Measurements from ENCODE around the gene ZSCAN4.

ZSCAN4 gene

DNA sequence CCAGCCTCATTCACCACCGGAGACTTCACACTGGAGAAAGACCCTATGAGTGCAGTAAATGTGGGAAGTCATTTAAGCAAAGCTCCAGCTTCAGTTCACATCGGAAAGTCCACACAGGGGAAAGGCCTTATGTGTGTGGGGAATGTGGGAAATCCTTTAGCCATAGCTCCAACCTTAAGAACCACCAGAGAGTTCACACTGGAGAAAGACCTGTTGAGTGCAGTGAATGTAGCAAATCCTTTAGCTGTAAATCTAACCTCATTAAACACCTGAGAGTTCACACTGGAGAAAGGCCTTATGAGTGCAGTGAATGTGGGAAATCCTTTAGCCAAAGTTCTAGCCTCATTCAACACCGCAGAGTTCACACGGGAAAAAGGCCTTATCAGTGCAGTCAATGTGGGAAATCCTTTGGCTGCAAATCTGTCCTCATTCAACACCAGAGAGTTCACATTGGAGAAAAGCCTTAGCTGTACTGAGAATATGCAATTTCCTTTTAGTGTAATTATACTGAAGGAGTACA is 27.0 kb upstream of the ZSCAN4 start:
- DNase-seq (ENCODE audit: low read depth), result no peak
- TF ChIP-seq CTCF (conservative IDR thresholded peaks at IDR 0.05; ENCODE audit: low read depth, low read length), result no peak
- no peak overlapping the region for H3K4me3 ChIP-seq (ENCODE audit: low read depth, low read length)

DNA sequence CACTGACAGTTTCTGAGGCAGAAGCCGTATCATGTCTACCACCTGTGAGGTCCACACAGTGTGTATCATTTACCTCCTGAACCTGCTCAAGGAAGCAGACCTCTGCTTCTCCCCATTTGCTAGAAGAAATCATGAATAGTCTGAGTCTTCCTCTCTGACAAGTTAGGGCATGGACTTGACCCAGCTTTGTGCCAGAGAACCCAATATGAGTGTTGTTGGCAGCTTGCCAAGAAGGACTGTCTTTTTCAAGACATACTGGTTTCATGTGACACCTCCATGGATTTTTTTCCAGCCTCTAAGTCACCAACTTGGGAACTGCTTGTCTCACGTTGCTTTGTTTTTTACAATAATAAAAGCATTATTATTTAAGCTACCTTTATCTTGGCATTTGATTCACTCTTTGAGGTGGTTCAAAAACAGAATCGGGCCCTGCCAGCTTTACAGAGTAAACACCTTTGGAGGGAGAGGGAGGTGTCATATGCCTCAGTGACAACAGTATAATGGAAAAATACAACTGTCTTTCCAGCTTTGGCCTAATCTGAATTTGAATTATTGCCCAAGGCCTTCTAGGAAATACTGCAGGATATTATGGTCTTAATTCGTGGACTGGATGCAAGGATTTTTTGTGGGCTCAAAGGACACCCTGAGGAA is 26.2 kb upstream of the ZSCAN4 start:
- H3K4me3 ChIP-seq (ENCODE audit: low read depth, low read length), result no peak overlapping the region
- no peak for DNase-seq (ENCODE audit: low read depth)
- no peak for TF ChIP-seq CTCF (conservative IDR thresholded peaks at IDR 0.05; ENCODE audit: low read depth, low read length)

DNA sequence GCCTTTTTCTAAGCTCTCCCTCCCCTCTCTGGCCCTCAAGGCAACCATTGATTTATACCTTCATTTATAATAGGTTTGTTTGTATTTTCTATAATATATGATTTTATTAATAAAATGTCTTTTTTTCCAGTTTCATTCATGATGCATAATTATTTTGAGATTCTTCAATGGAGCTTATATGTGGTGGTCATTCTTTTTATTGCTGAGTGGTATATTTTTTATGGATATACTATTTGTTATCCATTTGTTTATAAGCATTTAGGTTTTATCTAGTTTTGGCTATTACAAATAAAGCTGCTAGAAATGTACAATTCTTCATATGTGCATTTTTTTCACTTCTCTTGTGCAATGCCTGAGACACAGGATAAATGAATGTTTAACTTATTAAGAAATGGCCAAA is 25.0 kb upstream of the ZSCAN4 start:
- no peak for DNase-seq (ENCODE audit: low read depth)
- H3K4me3 ChIP-seq (ENCODE audit: low read depth, low read length), result no peak overlapping the region
- TF ChIP-seq CTCF (conservative IDR thresholded peaks at IDR 0.05; ENCODE audit: low read depth, low read length), result no peak

DNA sequence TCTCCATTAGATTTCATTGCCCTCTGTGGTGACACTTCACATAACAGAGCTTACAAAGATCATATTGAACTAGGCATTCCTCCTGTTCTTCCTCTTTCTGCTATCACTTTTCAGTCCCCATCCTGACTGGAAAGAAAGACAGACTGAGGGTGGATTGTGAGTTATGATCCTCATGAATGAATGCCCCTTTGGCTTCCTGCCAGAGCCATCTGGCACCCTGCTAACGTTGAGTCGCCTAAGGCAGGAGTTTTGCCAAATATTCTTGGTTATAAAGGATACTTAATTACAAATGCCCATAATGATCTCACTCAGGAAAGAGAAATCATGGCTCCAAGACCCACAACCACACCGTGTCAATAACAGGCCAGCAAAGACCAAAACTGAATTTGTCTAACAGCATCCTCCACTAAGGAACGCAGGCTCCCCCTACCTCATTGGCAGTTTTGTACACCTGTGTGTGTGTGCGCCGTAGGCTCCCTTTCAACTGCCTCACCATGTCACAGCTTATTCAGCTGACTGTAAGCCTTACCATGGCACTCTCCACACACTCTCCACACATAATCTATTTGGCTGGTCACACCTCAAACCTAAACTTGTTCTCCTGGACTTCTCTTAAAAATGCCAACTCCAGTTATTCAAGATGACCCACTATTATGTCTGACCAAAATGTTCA is 20.3 kb upstream of the ZSCAN4 start:
- no peak for DNase-seq (ENCODE audit: low read depth)
- no peak for TF ChIP-seq CTCF (conservative IDR thresholded peaks at IDR 0.05; ENCODE audit: low read depth, low read length)
- no peak overlapping the region for H3K4me3 ChIP-seq (ENCODE audit: low read depth, low read length)

GRCh38 chr19:57651654-57651996 is 17.1 kb upstream of the ZSCAN4 start:
- peak; percentile 18 for TF ChIP-seq CTCF (conservative IDR thresholded peaks at IDR 0.05; ENCODE audit: low read depth, low read length)
- DNase-seq (ENCODE audit: low read depth), result no peak
- H3K4me3 ChIP-seq (ENCODE audit: low read depth, low read length), result no peak overlapping the region

DNA sequence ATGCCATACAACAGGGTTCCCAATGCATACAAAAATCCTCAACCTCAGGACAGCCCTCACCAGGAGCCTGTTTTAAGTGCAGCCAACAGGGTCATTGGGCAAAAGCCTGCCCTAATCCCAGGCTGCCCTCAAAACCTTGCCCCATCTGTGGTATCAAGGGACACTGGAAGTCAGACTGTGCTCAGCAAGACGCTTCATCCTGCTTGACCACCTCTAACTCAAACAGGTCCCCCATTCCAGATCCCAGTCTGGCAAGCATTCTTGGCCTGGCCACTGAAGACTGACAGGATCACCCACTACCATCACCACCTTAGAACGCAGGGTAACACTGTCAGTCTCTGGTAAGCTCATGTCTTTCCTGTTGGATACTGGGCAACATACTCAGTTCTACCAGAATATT is 15.0 kb upstream of the ZSCAN4 start:
- TF ChIP-seq CTCF (conservative IDR thresholded peaks at IDR 0.05; ENCODE audit: low read depth, low read length), result no peak
- no peak for DNase-seq (ENCODE audit: low read depth)
- no peak overlapping the region for H3K4me3 ChIP-seq (ENCODE audit: low read depth, low read length)

DNA sequence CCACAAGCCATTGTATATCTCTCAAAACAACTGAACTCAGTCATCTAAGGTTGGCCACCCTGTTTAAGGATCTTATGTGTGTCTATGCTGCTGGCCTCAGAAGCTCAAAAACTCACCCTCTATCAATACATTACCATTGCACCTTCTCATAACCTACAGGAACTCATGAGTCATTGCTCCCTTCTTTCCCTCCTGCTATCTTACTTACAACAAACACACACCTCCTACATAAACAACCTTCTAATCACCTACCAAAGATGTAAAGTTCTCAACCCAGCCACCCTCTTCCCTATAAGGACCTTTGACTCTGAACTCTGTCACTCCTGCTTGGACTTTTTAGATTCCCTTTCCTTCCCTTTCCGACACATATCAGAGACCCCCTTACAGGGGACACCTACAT is 13.3 kb upstream of the ZSCAN4 start:
- no peak for DNase-seq (ENCODE audit: low read depth)
- no peak for TF ChIP-seq CTCF (conservative IDR thresholded peaks at IDR 0.05; ENCODE audit: low read depth, low read length)
- no peak overlapping the region for H3K4me3 ChIP-seq (ENCODE audit: low read depth, low read length)

Measured in choroid plexus epithelial cell (primary cell).